SK-N-SH treated with all-trans-retinoic acid at 6 μM for 48 hours (cell line): ENCODE data around the gene BICD1.
A peak's percentile ranks its signal among the peaks of the same experiment; 100 is the strongest.

Source experiments
- ATAC-seq: fragments of 200-7000 bp; cut with Tn5 transposase; 3 replicates; pipeline ENCODE4 v1.9.1; 2020; ENCODE audit warnings: mild to moderate bottlenecking, moderate library complexity
- ARNTL ChIP-seq: fragments of 450-650 bp; formaldehyde crosslinking; IDR thresholded peaks from 2 replicates; pipeline ENCODE4 v1.5.0; 2020; ENCODE audit warnings: low read depth, mild to moderate bottlenecking, moderate library complexity, borderline replicate concordance
- BACH2 ChIP-seq: fragments of 250-450 bp; sonication (Bioruptor Pico); IDR thresholded peaks from 2 replicates; pipeline ENCODE4 v1.9.0; 2021; ENCODE audit warnings: mild to moderate bottlenecking, borderline replicate concordance
- CSDC2 ChIP-seq: fragments of 250-450 bp; sonication (Bioruptor Pico); IDR thresholded peaks from 2 replicates; pipeline ENCODE4 v1.5.0; 2020; ENCODE audit warnings: mild to moderate bottlenecking, moderate library complexity
- ESRRG ChIP-seq: fragments of 250-450 bp; sonication (Bioruptor Pico); IDR thresholded peaks from 2 replicates; pipeline ENCODE4 v1.6.1; 2021; ENCODE audit warnings: mild to moderate bottlenecking
- GLIS3 ChIP-seq: fragments of 250-450 bp; sonication (Bioruptor Pico); IDR thresholded peaks from 2 replicates; pipeline ENCODE4 v1.5.0; 2020; ENCODE audit warnings: mild to moderate bottlenecking, moderate library complexity
- ISL1 ChIP-seq: fragments of 250-450 bp; sonication (Bioruptor Pico); IDR thresholded peaks from 2 replicates; pipeline ENCODE4 v2.1.2; 2022; ENCODE audit warnings: mild to moderate bottlenecking, moderate library complexity
- OSR1 ChIP-seq: fragments of 250-450 bp; sonication (Bioruptor Pico); IDR thresholded peaks from 2 replicates; pipeline ENCODE4 v1.8.0; 2022; ENCODE audit warnings: moderate library complexity, mild to moderate bottlenecking, inconsistent platforms
- PPARA ChIP-seq: fragments of 250-450 bp; sonication (Bioruptor Pico); IDR thresholded peaks from 2 replicates; pipeline ENCODE4 v1.5.0; 2020; ENCODE audit warnings: mild to moderate bottlenecking, borderline replicate concordance
- RARB ChIP-seq: fragments of 250-450 bp; sonication (Bioruptor Pico); IDR thresholded peaks from 2 replicates; pipeline ENCODE4 v1.8.0; 2021; ENCODE audit warnings: mild to moderate bottlenecking, moderate library complexity
- SNAI2 ChIP-seq: fragments of 250-450 bp; sonication (Bioruptor Pico); IDR thresholded peaks from 2 replicates; pipeline ENCODE4 v1.5.0; 2020; ENCODE audit warnings: mild to moderate bottlenecking, moderate library complexity
- TCF4 ChIP-seq: fragments of 250-450 bp; sonication (Bioruptor Pico); IDR thresholded peaks from 2 replicates; pipeline ENCODE4 v1.8.0; 2021; ENCODE audit warnings: mild to moderate bottlenecking, moderate library complexity, borderline replicate concordance
- TOX ChIP-seq: fragments of 250-450 bp; sonication (Bioruptor Pico); IDR thresholded peaks from 2 replicates; pipeline ENCODE4 v1.8.0; 2021; ENCODE audit warnings: mild to moderate bottlenecking, moderate library complexity, borderline replicate concordance
- ZC3H10 ChIP-seq: fragments of 250-450 bp; sonication (Bioruptor Pico); IDR thresholded peaks from 2 replicates; pipeline ENCODE4 v1.5.1; 2021; ENCODE audit warnings: mild to moderate bottlenecking, moderate library complexity
- ZNF70 ChIP-seq: fragments of 450-650 bp; formaldehyde crosslinking; IDR thresholded peaks from 2 replicates; pipeline ENCODE4 v1.5.0; 2020; ENCODE audit warnings: mild to moderate bottlenecking, moderate library complexity
- ZNF8 ChIP-seq: fragments of 450-650 bp; formaldehyde crosslinking; IDR thresholded peaks from 2 replicates; pipeline ENCODE4 v1.5.0; 2020; ENCODE audit warnings: mild to moderate bottlenecking, moderate library complexity
- TF ChIP-seq, protein P1 (sequence below): fragments of 250-450 bp; sonication (Bioruptor Pico); IDR thresholded peaks from 2 replicates; pipeline ENCODE4 v1.5.0; 2020; ENCODE audit warnings: mild to moderate bottlenecking, moderate library complexity
- TF ChIP-seq, protein P2 (sequence below): fragments of 250-450 bp; sonication (Bioruptor Pico); IDR thresholded peaks from 2 replicates; pipeline ENCODE4 v1.5.1; 2021; ENCODE audit warnings: mild to moderate bottlenecking, moderate library complexity
- TF ChIP-seq, protein P3 (sequence below): fragments of 250-450 bp; sonication (Bioruptor Pico); IDR thresholded peaks from 2 replicates; pipeline ENCODE4 v1.8.0; 2020; ENCODE audit warnings: mild to moderate bottlenecking, moderate library complexity, borderline replicate concordance
- TF ChIP-seq, protein P4 (sequence below): fragments of 250-450 bp; sonication (Bioruptor Pico); IDR thresholded peaks from 2 replicates; pipeline ENCODE4 v1.5.1; 2020; ENCODE audit warnings: low read depth, mild to moderate bottlenecking, moderate library complexity

Gene BICD1

DNA sequence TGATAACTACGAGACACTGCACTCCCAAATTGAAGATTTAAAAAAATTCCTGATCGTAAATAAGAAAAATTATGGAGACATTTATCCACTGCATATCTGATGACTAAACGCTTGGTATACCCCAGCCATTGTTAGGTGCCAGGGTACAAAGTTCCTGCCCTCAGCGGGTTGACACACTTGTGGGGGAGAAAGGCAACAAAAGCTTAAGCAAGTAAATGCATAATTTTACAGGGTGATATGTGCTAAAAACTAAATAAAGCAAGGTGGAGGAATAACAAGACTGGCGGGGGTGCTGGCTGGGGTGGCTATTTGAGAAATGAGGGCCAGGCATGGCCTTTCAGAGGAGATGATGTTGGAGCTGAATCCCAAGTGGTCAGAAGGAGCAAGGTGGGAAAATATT, 25.0 kb downstream of the BICD1 start:
- TF ChIP-seq CSDC2 (CRISPR knock-in tag) = no peak
- no peak for TF ChIP-seq ZNF70
- no peak for TF ChIP-seq ESRRG (CRISPR knock-in tag)
- TF ChIP-seq, protein P1, sequence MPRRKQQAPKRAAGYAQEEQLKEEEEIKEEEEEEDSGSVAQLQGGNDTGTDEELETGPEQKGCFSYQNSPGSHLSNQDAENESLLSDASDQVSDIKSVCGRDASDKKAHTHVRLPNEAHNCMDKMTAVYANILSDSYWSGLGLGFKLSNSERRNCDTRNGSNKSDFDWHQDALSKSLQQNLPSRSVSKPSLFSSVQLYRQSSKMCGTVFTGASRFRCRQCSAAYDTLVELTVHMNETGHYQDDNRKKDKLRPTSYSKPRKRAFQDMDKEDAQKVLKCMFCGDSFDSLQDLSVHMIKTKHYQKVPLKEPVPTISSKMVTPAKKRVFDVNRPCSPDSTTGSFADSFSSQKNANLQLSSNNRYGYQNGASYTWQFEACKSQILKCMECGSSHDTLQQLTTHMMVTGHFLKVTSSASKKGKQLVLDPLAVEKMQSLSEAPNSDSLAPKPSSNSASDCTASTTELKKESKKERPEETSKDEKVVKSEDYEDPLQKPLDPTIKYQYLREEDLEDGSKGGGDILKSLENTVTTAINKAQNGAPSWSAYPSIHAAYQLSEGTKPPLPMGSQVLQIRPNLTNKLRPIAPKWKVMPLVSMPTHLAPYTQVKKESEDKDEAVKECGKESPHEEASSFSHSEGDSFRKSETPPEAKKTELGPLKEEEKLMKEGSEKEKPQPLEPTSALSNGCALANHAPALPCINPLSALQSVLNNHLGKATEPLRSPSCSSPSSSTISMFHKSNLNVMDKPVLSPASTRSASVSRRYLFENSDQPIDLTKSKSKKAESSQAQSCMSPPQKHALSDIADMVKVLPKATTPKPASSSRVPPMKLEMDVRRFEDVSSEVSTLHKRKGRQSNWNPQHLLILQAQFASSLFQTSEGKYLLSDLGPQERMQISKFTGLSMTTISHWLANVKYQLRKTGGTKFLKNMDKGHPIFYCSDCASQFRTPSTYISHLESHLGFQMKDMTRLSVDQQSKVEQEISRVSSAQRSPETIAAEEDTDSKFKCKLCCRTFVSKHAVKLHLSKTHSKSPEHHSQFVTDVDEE (CRISPR knock-in tag) = no peak
- TF ChIP-seq SNAI2 (CRISPR knock-in tag) = no peak
- TF ChIP-seq GLIS3 (CRISPR knock-in tag) = no peak
- no peak for TF ChIP-seq TCF4 (CRISPR knock-in tag)
- TF ChIP-seq ARNTL = no peak
- no peak for TF ChIP-seq ZNF8 (CRISPR knock-in tag)
- TF ChIP-seq, protein P2, sequence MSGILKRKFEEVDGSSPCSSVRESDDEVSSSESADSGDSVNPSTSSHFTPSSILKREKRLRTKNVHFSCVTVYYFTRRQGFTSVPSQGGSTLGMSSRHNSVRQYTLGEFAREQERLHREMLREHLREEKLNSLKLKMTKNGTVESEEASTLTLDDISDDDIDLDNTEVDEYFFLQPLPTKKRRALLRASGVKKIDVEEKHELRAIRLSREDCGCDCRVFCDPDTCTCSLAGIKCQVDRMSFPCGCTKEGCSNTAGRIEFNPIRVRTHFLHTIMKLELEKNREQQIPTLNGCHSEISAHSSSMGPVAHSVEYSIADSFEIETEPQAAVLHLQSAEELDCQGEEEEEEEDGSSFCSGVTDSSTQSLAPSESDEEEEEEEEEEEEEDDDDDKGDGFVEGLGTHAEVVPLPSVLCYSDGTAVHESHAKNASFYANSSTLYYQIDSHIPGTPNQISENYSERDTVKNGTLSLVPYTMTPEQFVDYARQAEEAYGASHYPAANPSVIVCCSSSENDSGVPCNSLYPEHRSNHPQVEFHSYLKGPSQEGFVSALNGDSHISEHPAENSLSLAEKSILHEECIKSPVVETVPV = no peak
- no peak for TF ChIP-seq ZC3H10 (CRISPR knock-in tag)
- TF ChIP-seq, all 23 proteins: peak for 0
- no peak for ATAC-seq

DNA sequence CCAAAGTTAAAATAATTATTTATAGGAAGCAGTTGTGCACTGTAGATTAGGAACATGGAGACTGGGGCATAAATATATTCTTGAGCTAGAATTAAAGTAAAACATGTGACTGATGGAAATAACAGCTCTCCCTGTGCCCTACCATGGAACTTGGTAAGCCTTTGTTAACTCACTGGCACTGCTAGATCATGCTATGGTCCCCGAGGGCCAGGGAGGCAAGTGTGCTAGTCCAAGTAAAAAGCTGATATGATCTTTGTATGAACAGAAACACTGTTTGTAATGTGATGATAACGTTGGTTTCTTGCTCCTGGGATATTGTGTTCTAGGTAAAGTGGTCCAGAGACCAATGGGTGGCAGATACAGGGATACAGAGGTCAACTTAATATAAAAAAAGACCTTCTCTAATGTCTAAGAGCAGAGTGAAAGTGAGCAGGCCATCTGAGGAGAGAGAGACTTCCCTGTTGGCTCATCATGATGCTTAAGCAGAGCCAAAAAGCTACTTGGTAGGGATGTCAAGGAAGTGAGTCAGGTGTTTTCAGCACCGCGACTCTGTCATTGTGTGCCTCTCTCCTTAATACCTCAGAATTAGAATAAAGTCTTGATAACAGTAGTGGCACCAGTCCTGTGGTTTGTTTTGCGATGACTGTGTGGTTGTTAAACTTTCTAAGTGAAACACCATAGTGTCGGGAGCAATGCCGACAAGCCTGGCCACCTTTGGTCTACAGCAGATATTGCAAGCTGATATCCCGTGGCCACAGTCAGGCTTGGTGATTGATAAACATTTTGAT, 27.6 kb downstream of the BICD1 start:
- no peak for TF ChIP-seq OSR1 (CRISPR knock-in tag)
- TF ChIP-seq, protein P3, sequence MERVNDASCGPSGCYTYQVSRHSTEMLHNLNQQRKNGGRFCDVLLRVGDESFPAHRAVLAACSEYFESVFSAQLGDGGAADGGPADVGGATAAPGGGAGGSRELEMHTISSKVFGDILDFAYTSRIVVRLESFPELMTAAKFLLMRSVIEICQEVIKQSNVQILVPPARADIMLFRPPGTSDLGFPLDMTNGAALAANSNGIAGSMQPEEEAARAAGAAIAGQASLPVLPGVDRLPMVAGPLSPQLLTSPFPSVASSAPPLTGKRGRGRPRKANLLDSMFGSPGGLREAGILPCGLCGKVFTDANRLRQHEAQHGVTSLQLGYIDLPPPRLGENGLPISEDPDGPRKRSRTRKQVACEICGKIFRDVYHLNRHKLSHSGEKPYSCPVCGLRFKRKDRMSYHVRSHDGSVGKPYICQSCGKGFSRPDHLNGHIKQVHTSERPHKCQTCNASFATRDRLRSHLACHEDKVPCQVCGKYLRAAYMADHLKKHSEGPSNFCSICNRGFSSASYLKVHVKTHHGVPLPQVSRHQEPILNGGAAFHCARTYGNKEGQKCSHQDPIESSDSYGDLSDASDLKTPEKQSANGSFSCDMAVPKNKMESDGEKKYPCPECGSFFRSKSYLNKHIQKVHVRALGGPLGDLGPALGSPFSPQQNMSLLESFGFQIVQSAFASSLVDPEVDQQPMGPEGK = no peak
- TF ChIP-seq BACH2 (CRISPR knock-in tag) = no peak
- no peak for TF ChIP-seq TOX (CRISPR knock-in tag)
- TF ChIP-seq ZC3H10 (CRISPR knock-in tag) = no peak
- TF ChIP-seq PPARA (CRISPR knock-in tag) = no peak
- TF ChIP-seq, protein P2 = no peak
- TF ChIP-seq ISL1 = no peak
- no peak for TF ChIP-seq ZNF8 (CRISPR knock-in tag)
- no peak for TF ChIP-seq RARB (CRISPR knock-in tag)
- TF ChIP-seq GLIS3 (CRISPR knock-in tag) = no peak
- TF ChIP-seq, protein P4, sequence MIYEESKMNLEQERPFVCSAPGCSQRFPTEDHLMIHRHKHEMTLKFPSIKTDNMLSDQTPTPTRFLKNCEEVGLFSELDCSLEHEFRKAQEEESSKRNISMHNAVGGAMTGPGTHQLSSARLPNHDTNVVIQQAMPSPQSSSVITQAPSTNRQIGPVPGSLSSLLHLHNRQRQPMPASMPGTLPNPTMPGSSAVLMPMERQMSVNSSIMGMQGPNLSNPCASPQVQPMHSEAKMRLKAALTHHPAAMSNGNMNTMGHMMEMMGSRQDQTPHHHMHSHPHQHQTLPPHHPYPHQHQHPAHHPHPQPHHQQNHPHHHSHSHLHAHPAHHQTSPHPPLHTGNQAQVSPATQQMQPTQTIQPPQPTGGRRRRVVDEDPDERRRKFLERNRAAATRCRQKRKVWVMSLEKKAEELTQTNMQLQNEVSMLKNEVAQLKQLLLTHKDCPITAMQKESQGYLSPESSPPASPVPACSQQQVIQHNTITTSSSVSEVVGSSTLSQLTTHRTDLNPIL = no peak
- TF ChIP-seq SNAI2 (CRISPR knock-in tag) = no peak
- TF ChIP-seq, protein P1 (CRISPR knock-in tag) = no peak
- no peak for TF ChIP-seq ZNF70
- peak; percentile 82 for ATAC-seq
